Endometrial microvascular endothelial cells (primary cell): Measurements from ENCODE around the gene TUT7. TPM values are rescaled to one million over a fixed set of nuclear protein-coding genes. Genes with fewer than 3 reads are reported as not detected.

Source experiments
- total RNA-seq: library from RNA; depleted of rRNA; stranded (reverse); fragments of >200 nt; gene quantifications from one replicate; pipeline ENCODE4 v1.2.3, GENCODE V29; 2015; ENCODE audit errors: inconsistent ontology term

Gene TUT7
- total RNA-seq, 1 donor from 2014 or later, result 13.6 TPM

Other genes with a start within 250 kb of the TUT7 start
- gene C9orf153, start 94.8 kb downstream of the TUT7 start, total RNA-seq, result not detected
- 22.5 TPM for gene ISCA1, start 71.9 kb downstream of the TUT7 start, total RNA-seq